DMS53 treated with DMSO at 0.1 percent for 48 hours (cell line): ENCODE measurements around the gene ARVCF.

Source experiments
- DNase-seq: peaks from one replicate; lab custom pipeline; 2025; ENCODE audit not compliant: unreplicated experiment; lab: John Stamatoyannopoulos, UW

Gene ARVCF

DNA sequence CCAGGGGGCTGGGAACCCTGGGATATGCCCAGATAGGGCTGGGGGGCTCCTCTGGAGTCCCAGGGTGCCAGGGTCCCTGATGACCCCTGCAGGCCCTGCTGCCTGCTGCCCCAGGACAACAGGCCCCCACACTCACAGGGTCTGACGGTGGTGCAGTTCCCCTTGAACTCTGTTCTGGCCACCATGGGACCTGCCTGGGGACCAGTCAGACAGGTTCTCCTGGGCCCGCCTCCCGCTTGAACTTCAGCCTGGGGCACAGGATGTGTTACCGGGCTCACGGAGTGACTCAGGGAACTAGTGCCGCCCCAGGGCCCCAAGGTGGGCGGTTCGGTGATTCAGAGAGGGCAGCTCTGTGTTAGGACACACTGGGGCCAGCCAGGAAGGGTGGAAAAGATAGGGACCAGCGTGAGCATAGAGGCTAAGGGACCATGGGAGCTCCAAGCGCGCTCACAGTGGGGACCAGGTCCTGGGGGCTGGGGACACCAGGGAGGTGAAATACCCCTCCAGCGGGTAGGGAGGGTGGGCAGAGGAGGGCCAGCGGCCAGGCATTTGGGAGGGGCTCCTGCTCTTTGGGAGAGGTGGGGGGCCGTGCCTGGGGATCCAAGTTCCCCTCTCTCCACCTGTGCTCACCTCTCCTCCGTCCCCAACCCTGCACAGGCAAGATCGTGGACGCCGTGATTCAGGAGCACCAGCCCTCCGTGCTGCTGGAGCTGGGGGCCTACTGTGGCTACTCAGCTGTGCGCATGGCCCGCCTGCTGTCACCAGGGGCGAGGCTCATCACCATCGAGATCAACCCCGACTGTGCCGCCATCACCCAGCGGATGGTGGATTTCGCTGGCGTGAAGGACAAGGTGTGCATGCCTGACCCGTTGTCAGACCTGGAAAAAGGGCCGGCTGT lies 53.5 kb downstream of the ARVCF start:
- peak; percentile 60 for DNase-seq

DNA sequence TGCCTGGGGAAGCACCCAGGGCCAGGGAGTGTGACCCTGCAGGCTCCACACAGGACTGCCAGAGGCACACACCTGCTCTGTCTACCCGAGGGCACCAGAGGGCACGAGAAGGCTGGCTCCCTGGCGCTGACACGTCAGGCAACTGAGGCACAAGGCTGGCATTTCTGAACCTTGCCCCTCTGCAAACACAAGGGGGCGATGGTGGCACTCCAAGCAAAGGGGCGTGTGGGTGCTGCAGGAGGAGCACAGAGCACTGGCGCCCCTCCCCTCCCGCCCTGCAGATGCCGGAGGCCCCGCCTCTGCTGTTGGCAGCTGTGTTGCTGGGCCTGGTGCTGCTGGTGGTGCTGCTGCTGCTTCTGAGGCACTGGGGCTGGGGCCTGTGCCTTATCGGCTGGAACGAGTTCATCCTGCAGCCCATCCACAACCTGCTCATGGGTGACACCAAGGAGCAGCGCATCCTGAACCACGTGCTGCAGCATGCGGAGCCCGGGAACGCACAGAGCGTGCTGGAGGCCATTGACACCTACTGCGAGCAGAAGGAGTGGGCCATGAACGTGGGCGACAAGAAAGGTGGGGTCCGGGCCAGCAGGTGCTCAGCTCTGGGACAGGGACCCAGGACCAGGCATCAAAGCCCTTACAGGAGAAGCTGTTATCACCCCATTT lies 54.2 kb downstream of the ARVCF start:
- peak; percentile 17 for DNase-seq

DNA sequence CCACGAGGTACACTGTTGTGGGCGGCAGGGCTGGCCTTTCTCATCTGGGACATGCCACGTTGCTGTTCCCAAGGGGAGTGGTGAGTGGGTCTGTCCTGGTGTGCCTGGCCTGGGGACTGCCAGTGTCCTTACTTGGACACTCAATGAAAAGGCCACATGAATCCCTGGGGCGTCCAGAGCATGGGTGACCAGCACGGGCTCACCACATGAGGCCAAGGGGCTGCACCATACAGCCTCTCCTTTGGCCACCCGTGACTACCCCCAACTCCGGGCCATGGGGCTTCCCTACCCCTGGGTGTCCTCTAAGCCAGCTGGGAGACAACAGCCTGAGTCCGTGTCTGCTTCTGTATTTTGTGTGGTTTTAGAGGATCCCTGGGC lies 54.8 kb downstream of the ARVCF start:
- no peak for DNase-seq

DNA sequence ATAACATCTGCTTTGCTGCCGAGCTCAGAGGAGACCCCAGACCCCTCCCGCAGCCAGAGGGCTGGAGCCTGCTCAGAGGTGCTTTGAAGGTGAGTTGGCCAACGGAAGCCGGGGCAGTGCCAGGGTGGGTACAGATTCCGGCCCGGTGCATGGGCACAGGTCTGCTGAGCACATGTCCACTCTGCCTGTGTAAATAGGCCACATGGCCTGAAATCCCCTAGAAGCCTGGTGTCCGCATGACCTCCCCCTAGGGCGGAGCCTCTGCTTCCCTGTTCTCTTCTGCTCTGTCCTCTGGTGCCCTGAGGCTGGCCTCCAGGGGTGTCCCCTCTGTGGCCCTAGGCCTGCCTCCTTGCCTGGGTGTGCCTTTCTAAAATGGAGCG lies 55.4 kb downstream of the ARVCF start:
- no peak for DNase-seq

DNA sequence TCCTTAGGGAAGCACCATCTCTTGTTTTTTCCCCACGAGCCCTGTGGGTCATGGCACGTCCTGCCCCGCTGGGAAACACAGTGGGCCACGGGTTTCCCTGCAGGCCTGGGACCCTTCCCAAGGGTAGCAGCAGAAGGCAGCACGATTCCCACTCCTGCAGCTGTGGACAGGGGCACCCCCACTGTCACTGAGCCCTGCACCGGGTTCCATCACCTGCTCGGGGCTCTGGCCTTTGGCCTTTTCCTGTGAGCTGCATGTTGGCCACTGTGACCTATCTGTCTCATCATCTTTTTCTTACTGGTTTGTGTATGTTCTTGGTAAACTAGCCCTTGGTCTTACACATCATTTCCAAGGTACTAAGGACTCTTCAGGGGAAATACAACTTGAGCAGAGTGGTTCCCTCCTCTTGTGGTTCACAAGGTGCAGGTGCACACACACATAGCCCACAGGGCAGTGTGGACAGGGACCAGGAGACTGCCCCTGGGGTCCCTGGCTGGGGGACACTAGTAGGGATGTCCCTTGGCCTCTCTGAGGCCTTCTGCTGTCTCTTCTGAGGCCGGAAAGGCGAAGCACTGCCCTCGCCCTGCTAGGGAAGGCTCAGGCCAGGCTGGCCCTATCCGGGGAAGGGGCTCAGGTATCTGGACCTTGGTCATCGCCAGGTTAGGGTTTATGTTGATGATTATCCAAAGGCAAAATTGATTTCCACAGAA lies 56.0 kb downstream of the ARVCF start:
- DNase-seq: no peak

DNA sequence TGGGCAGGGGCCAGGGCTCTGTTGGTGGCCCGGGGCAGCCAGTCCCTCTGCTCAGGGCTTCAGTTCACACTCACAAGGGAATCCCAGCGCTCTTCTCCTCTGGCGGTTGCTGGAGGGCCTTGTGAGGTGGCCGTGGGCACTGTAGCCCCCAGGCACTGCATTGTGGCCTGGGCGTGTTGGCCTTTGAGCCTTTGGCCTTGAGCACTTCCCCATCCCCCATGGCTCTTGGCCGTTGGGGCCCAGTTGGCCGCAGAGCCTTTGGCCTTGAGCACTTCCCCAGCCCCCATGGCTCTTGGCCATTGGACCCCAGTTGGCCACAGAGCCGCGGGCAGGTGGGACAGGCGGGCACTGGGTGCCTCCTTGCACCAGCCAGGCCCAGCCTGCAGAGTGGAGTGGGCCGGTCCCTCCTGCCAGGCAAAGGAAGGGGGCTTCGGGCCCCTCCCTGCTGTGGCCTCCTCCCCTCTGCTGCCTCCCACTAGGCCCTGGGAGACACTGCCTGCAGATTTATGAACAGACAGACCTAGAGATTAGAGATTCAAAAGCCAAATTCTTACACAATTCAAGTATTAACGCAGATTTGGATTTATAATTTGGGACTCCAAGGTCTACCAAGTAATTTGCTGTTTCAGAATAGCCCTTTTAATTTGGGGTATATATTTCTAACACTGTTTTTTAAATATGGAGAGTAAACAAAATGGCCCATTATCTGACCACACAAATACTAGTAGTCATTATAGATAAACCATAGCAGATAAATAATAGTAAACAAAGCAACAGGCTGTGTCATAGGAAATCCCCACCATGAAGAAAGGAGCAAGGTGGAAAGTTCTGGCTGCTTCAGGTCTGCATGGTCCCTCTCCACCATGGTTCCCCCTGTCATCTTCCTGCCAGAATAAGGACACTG lies 56.8 kb downstream of the ARVCF start:
- no peak for DNase-seq

DNA sequence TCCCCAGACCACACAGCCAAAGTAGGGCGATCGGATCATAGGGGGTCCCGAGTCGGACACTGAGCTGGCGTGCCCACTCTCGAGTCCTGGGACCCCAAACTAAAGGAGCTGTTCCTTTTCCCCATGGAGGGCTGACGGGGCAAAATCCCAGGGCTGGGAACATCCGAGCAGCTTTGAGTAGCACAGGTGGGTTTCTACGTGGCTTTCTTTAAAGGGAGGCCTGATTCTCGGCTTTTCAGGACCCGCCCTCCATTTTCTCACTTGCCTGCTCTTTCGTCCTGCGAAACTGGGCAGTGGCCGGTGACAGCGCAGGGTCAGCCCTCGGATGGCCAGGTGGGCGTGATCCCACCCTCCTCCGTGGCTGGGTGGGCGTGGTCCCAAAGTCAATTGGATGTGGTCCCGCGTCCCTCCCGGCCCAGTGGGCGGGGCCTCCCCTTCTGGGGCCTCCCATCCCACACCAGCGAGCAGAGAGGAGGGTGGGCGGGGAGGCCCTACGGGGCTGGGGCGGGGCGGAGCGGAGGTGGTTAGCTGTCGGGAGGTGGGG lies 57.5 kb downstream of the ARVCF start:
- DNase-seq: no peak

DNA sequence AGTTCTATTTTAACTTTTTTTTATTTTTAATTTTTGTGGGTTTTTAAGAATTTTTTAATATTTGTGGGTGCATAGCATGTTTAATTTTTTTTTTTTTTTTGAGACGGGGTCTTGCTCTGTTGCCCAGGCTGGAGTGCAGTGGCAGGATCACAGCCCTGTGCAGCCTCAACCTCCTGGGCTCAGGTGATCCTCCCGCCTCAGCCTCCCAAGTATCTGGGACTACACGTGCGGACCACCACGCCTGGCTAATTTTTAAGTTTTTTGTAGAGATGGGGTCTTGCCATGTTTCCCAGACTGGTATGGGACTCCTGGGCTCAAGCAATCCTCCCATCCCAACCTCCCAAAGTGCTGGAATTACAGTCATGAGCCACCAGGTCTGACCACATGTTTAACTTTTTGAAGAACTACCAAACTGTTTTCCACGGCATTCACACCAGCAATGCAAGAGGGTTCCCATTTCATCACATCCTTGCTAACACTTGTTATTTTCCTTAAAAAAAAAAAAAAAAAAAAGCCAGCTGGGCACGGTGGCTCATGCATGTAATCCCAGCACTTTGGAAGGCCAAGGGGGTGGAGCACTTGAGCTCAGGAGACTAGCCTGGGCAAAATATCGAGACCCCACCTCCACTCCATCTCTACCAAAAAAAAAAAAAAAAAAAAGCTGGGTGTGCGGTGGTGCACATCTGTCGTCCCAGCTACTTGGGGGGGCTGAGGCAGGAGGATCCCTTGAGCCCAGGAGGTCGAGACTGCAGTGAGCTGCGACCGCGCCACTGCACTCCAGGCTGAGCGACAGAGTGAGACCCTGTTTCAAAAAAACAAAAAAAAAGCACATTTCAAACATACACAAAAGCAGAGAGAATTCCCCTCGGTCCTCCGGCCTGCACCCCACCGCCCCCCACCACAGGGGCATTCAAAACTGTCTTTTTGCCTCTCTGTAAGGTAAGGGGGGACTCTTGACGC lies 58.3 kb downstream of the ARVCF start:
- DNase-seq: no peak

DNA sequence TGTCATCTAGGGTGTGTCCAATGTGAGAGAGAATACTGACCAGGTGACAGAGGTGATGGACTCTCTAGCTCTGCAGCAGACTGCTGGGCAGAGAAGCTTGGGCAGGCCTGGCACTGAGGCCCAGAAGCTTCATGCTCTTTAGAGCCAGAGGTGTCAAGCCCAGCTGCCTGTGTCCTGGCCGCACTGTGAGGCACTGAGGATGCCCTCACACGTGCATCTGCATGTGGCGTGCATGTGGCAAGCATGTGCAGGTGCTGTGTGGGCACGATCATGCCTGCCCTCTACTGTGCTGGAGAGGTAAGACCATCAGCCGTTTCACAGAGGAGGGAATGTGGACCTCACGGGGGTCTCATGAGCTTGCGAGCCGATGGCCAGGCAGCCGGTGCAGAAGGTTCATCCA lies 59.2 kb downstream of the ARVCF start:
- no peak for DNase-seq

DNA sequence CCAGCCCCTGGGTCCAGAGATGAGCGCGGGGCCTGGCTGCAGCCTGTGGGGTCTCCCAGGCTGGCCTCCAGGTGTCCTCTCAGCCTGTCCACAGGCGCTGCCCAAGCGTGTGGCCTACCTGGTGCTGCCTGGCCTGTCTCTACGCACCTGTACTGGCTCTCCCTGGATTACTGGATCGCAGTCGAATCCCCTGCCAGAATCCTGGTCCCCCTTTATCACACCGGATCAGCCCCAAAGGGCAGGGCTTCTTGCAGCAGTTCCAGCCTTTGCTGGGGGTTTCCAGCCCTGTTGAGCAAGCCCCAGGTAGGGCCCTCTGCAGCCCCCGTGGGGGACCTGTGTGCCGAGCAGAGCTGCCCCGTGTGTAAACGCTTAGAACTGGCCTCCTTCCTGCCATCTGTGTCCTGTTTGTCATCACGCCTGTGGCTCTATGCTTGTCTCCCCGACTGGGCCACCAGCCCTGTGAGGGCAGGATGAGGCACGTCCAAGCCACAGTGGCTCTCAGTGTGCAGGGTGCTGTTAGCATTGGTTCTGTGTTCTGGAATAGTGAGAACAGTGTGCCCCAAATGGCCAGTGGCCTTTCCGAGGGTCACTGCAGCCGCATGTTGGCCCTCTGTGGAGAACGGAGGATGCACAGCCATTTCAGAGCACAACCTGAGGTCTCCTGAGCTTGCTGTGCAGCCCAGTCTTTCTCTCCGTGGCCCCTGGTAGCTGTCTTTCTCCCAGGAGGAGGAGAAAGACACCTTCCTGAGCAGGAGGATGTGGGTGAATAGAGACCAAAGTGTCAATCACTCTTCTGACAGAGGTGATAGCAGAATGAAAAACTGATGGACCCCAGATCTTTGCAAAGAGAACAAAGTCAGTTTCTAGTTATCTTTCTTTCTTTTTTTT lies 61.1 kb downstream of the ARVCF start:
- DNase-seq: no peak

DNA sequence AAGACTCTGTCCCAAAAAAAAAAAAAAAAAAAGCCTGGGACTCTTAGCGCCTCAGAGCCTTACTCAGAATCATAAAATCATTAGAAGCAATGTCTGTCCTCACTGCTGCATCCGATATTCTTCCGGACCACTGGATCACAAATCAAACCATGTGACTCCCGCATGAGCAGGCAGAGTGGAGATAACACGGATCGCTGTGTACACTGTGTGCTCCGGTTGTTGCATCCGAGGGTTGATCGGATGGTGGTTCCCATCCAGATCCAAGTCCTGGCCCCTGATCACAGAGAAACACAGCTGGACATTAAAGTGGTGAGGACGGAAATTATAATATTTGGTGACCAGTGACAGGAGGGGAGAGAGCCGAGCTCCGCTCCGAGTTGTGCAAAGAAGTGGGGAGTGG lies 65.3 kb downstream of the ARVCF start:
- no peak for DNase-seq

DNA sequence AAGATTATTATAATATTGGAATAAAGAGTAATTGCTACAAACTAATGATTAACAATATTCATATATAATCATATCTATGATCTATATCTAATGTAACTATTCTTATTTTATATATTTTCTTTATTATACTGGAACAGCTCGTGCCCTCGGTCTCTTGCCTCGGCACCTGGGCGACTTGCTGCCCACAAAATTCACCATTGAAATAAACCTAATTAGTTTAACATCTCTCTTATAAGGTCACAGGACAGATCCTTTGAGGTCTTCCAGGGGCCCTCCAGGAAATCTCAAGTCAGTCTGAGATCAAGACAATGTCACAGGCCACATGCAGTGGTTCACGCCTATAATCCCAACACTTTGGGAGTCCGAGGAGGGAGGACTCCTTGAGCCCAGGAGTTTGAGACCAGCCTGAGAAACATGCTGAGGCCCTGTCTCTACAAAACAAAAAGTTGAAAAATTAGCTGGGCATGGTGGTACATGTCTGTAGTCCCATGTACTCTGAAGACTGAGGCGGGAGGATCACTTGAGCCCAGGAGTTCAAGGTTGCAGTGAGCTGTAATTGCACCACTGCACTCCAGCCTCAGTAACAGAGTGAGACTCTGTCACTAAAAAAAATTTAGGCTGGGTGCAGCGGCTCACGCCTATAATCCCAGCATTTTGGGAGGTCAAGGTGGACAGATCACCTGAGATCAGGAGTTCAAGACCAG lies 68.4 kb downstream of the ARVCF start:
- no peak for DNase-seq

DNA sequence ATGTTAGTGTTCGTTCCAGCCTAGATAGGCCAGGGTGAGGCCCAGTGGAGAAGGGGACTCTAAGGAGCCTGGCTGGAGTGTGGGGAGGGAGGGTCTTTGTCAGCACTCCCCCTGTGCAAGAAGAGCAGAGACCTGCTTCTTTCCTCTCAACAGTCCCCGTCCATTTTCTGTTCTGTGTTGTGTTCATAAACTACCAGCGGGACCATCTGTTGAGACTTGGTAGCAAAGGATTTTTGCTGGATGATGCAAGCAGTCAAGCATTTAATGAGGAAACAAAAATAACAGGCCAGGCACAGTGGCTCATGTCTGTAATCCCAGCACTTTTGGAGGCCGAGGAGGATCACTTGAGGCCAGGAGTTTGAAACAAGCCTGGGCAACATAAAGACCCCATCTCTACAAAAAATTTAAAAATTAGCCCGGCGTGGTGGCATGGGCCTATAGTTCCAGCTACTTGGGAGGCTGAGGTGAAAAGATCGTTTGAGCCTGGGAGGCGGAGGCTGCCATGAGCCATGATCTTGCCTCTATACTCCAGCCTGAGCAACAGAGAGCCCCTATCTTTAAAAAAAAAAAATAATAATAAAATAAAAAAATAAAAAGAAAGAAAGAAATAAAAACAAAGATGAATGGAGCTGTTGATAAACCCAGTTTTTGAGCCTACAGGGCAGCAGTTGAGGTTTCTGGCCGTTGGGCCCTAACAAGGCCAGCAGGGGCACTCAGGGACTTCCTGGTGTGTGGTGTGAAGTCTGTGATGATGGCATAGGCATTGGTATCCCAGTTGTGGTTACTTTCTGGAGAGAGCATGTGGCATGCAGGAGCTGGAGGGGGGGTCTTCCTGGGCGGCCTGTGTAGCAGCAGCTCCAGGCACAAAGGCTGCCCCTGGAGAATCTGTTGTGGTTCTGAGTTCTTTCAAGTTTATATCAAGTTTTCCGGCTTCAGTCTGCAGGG lies 73.3 kb downstream of the ARVCF start:
- no peak for DNase-seq

DNA sequence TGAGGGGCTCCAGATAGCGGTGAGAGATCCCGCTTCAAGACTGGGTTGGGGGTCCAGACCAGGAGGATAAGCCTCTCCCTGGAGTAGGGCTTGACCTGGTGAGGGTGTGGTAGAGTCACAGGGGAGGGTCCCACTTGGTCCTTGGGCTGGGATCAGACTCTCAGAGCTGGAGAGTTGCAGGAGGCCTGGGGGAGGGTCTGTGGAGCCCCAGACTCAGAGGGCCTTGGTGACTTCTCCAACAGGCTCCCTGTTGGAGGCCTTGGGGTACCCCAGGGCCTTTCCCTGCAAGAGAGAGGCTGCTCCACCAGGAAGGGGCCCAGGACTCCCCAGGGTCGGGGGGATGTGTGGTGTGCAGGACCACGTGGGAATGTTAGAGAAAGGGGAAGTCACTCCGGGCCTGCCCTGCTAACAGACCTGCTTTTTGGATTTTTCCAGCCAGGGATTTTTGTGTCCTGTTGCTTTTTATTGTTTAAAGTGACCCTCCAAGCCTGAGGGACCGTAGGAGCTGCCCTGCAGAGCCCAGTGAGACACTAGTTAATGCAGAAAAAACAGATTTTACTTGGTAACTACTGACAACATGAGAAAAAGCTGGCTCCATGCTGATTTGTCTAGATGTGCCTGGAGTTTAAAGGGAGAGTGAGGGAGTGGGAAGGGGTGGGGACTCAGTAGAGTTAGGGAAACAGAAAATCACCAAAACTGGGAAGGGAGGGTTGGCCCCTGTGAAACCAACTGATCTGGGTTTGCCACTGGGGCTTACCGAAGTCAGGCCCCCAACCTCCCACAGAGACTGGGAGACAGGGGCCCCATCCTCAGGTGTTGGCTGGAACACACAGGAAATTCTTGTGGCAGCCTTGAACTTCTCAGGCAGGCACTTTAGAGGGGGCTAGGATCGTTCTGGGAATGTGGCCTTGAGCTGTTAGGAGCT lies 74.2 kb downstream of the ARVCF start:
- no peak for DNase-seq

DNA sequence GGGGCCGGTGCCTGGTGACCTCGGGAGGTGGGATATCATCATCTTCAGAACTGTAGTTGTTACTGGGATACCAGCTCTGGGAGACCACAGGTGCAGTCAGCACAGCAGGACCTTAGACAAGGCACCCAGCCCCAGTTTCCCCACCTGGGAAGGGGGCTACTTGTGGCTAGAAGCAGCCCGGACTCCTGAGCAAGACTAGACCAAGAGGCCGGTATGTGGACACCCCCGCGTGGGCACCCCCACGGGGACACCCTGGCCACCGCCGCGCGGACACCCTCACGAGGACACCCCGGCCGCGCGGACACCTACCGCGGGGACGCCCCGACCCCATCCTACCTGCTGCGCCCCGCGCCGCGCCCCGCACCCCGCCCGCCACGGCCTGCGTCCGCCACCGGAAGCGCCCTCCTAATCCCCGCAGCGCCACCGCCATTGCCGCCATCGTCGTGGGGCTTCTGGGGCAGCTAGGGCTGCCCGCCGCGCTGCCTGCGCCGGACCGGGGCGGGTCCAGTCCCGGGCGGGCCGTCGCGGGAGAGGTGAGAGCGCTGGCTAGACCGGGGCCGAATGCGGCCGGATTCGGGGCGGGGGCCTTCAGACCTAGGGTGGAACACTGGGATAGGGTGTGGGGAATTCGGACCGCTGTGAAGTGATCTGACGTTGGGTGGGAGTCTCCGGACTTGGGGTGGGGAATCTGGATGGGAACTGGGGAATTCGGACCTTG lies 75.1 kb downstream of the ARVCF start, which contains the start of the genes COMT and TXNRD2:
Gene COMT, plus strand, starts transcription at position 408 of the 718 bp plus-strand sequence. CDS start 20,755 bp downstream, outside the sequence.
Gene TXNRD2, minus strand, starts transcription at position 454 of the 718 bp plus-strand sequence. Its CDS starts 15 bp downstream, at position 439.
- no peak for DNase-seq
